ENCODE results near the gene ZNF501. TPM values are rescaled to one million over a fixed set of nuclear protein-coding genes. Genes with fewer than 3 reads are reported as not detected.

The ZNF501 gene
- total RNA-seq, 2 experiments from 2014 or later = 0.22 to 0.47 TPM

DNA sequence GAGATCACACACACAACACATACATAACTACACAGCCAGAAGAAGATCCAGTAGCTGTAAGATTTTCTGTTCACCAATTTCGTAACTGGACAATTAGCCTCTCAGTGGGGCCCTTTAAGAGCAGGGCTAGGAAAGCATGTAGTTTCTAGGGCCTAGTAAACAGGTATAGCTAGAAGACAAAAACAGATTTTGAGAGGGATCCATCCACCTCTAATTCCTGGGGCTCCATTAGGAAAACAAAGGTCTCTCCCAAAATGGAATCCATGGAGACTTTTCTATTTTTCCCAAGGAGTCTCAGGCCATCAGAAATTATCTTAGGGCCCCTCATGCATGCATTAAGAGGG, 42.6 kb downstream of the ZNF501 start:
- Mint-ChIP-seq H3K27me3 (no peaks in the 10 kb centered on the region), H3K4me3 (no peak overlapping the region), H3K36me3 (ENCODE audit: low read depth) (peaks cover 14% of the 10 kb centered on the region), H3K4me1 (ENCODE audit: low read depth) (no peaks in the 10 kb centered on the region), H3K27ac (no peak overlapping the region), H3K9me3 (peaks cover 6% of the 10 kb centered on the region)
- DNase-seq (no peak), ATAC-seq (ENCODE audit: poor library complexity) (no peak)
- TF ChIP-seq, protein P1, sequence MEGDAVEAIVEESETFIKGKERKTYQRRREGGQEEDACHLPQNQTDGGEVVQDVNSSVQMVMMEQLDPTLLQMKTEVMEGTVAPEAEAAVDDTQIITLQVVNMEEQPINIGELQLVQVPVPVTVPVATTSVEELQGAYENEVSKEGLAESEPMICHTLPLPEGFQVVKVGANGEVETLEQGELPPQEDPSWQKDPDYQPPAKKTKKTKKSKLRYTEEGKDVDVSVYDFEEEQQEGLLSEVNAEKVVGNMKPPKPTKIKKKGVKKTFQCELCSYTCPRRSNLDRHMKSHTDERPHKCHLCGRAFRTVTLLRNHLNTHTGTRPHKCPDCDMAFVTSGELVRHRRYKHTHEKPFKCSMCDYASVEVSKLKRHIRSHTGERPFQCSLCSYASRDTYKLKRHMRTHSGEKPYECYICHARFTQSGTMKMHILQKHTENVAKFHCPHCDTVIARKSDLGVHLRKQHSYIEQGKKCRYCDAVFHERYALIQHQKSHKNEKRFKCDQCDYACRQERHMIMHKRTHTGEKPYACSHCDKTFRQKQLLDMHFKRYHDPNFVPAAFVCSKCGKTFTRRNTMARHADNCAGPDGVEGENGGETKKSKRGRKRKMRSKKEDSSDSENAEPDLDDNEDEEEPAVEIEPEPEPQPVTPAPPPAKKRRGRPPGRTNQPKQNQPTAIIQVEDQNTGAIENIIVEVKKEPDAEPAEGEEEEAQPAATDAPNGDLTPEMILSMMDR (IDR thresholded peaks at IDR 0.05) = no peak
- no peak overlapping the region for H3K27ac ChIP-seq (ENCODE audit: low read depth in 1 of 2, low read length in 2 of 2)
- H3K4me1 ChIP-seq (ENCODE audit: insufficient read depth, low read length) = no peaks in the 10 kb centered on the region
- H3K9me3 ChIP-seq (ENCODE audit: control insufficient read depth in 1 of 2, insufficient read depth in 1 of 2, low read length in 2 of 2) = peaks cover 5 to 18% of the 10 kb centered on the region in 2 experiments
- H3K27me3 ChIP-seq (ENCODE audit: control insufficient read depth in 1 of 2, insufficient read depth in 2 of 2, low read length in 2 of 2) = no peaks in the 10 kb centered on the region
- H3K36me3 ChIP-seq (ENCODE audit: insufficient read depth, low read length) = no peaks in the 10 kb centered on the region
- intact Hi-C loops (cut with DNase I, micrococcal nuclease) = no loop called here
- POLR2A ChIA-PET = no interaction called here
- no peak overlapping the region for H3K4me3 ChIP-seq (ENCODE audit: low read length)
- CTCF ChIA-PET = no interaction called here

DNA sequence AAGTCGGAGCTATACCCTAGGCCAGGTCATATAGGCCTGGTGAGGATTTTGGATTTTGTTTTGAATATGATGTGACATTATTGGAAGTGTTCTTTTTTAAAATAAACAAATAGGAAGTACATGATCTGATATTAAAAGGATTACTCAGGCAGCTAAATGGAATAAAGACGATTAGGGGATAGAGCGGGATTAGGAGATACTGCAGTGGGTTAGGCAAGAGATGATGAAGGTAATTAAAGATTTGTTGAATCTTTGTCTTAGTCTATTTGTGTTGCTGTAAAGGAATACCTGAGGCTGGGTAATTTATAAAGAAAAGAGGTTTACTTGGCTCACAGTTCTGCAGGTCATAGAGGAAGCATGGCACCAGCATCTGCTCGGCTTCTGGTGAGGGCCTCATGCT, 53.5 kb downstream of the ZNF501 start:
- H3K27ac Mint-ChIP-seq = no peak overlapping the region
- H3K9me3 ChIP-seq (ENCODE audit: control insufficient read depth in 1 of 2, insufficient read depth in 1 of 2, low read length in 2 of 2) = no peaks in the 10 kb centered on the region
- H3K9me3 Mint-ChIP-seq = no peaks in the 10 kb centered on the region
- DNase-seq = no peak
- intact Hi-C loops (cut with DNase I, micrococcal nuclease) = no loop called here
- no peaks in the 10 kb centered on the region for H3K36me3 Mint-ChIP-seq (ENCODE audit: low read depth)
- POLR2A ChIA-PET = no interaction called here
- H3K4me1 ChIP-seq (ENCODE audit: insufficient read depth, low read length) = no peaks in the 10 kb centered on the region
- ATAC-seq (ENCODE audit: poor library complexity) = no peak
- no peak overlapping the region for H3K4me3 Mint-ChIP-seq
- no peaks in the 10 kb centered on the region for H3K27me3 ChIP-seq (ENCODE audit: control insufficient read depth in 1 of 2, insufficient read depth in 2 of 2, low read length in 2 of 2)
- TF ChIP-seq, protein P1 (IDR thresholded peaks at IDR 0.05) = no peak
- H3K4me3 ChIP-seq (ENCODE audit: low read length) = no peak overlapping the region
- CTCF ChIA-PET = no interaction called here
- no peak overlapping the region for H3K27ac ChIP-seq (ENCODE audit: low read depth in 1 of 2, low read length in 2 of 2)
- no peaks in the 10 kb centered on the region for H3K27me3 Mint-ChIP-seq
- no peaks in the 10 kb centered on the region for H3K4me1 Mint-ChIP-seq (ENCODE audit: low read depth)
- no peaks in the 10 kb centered on the region for H3K36me3 ChIP-seq (ENCODE audit: insufficient read depth, low read length)

Other genes with a start within 250 kb of the ZNF501 start
- gene ZKSCAN7, start 174.4 kb upstream of the ZNF501 start, total RNA-seq = under 1 TPM; 0.20 to 0.49 TPM
- gene ZNF660, start 144.7 kb upstream of the ZNF501 start, total RNA-seq = under 1 TPM; 0.03 to 0.05 TPM
- 1 to 10 TPM; 3.2 to 3.5 TPM for gene ZNF197, start 104.6 kb upstream of the ZNF501 start, total RNA-seq
- under 1 TPM; 0.52 to 0.59 TPM for gene ZNF35, start 80.9 kb upstream of the ZNF501 start, total RNA-seq
- gene ZNF502, start 17.0 kb upstream of the ZNF501 start, total RNA-seq = 1 to 10 TPM; 1.9 to 2.7 TPM
- gene KIAA1143, start 32.0 kb downstream of the ZNF501 start, total RNA-seq = 10 to 100 TPM; 24.4 to 31.7 TPM
- gene KIF15, start 32.2 kb downstream of the ZNF501 start, total RNA-seq = under 1 TPM; 0.08 to 0.11 TPM
- gene TMEM42, start 132.3 kb downstream of the ZNF501 start, total RNA-seq = 1 to 10 TPM; 6.8 to 8.0 TPM
- not detected for gene TGM4, start 145.0 kb downstream of the ZNF501 start, total RNA-seq
- gene ZDHHC3, start 246.5 kb downstream of the ZNF501 start, total RNA-seq = 10 to 100 TPM; 34.4 to 34.6 TPM
- 10 to 100 TPM; 28.1 to 28.4 TPM for gene EXOSC7, start 246.6 kb downstream of the ZNF501 start, total RNA-seq